Suppressor macrophage treated with lipopolysaccharide for 4 hours (primary cell): Measurements from ENCODE around the gene LRRFIP2.

Source experiments
- DNase-seq: peaks from one replicate; pipeline ENCODE4 v3.0.0-alpha.2; 2020

The LRRFIP2 gene

GRCh38 chr3:37112987-37113386 is 61.4 kb downstream of the LRRFIP2 start:
- DNase-seq, result no peak

- DNase-seq, result no peak
Observed at GRCh38 chr3:37111199-37111598, 63.2 kb downstream of the LRRFIP2 start.

- no peak for DNase-seq
Observed at GRCh38 chr3:37107846-37108245, 66.5 kb downstream of the LRRFIP2 start.

- no peak for DNase-seq
Observed at GRCh38 chr3:37103103-37103808, 71.1 kb downstream of the LRRFIP2 start.

- DNase-seq, result no peak
Observed at GRCh38 chr3:37100411-37100810, 74.0 kb downstream of the LRRFIP2 start.

- DNase-seq, result no peak
Observed at GRCh38 chr3:37099469-37099868, 74.9 kb downstream of the LRRFIP2 start.

- no peak for DNase-seq
Observed at GRCh38 chr3:37098884-37099283, 75.5 kb downstream of the LRRFIP2 start.

- no peak for DNase-seq
Observed at GRCh38 chr3:37097776-37098175, 76.6 kb downstream of the LRRFIP2 start.

GRCh38 chr3:37096975-37097374 is 77.4 kb downstream of the LRRFIP2 start:
- DNase-seq, result no peak

GRCh38 chr3:37096288-37096687 is 78.1 kb downstream of the LRRFIP2 start:
- no peak for DNase-seq

GRCh38 chr3:37094636-37095035 is 79.7 kb downstream of the LRRFIP2 start:
- DNase-seq, result no peak

GRCh38 chr3:37093481-37093880 is 80.9 kb downstream of the LRRFIP2 start:
- DNase-seq, result no peak

- DNase-seq, result no peak
Observed at GRCh38 chr3:37092484-37092883, 81.9 kb downstream of the LRRFIP2 start.

- no peak for DNase-seq
Observed at GRCh38 chr3:37087870-37088269, 86.5 kb downstream of the LRRFIP2 start.

- no peak for DNase-seq
Observed at GRCh38 chr3:37086918-37087317, 87.5 kb downstream of the LRRFIP2 start.

GRCh38 chr3:37082317-37082716 is 92.1 kb downstream of the LRRFIP2 start:
- DNase-seq, result no peak

GRCh38 chr3:37075955-37076354 is 98.4 kb downstream of the LRRFIP2 start:
- no peak for DNase-seq

GRCh38 chr3:37074178-37074577 is 100.2 kb downstream of the LRRFIP2 start:
- DNase-seq, result no peak

GRCh38 chr3:37072892-37073291 is 101.5 kb downstream of the LRRFIP2 start:
- DNase-seq, result no peak

GRCh38 chr3:37071921-37072320 is 102.5 kb downstream of the LRRFIP2 start:
- no peak for DNase-seq

GRCh38 chr3:37068031-37068430 is 106.4 kb downstream of the LRRFIP2 start:
- DNase-seq, result no peak

- DNase-seq, result no peak
Observed at GRCh38 chr3:37067577-37067976, 106.8 kb downstream of the LRRFIP2 start.

- DNase-seq, result no peak
Observed at GRCh38 chr3:37064747-37065146, 109.6 kb downstream of the LRRFIP2 start.

- DNase-seq, result no peak
Observed at GRCh38 chr3:37058117-37058516, 116.3 kb downstream of the LRRFIP2 start.

- no peak for DNase-seq
Observed at GRCh38 chr3:37056826-37057225, 117.6 kb downstream of the LRRFIP2 start.
